NCI-H146 treated with DMSO at 0.1 percent for 48 hours (cell line): ENCODE results near the gene MMAB.

Experiments used
- DNase-seq: peaks from one replicate; lab custom pipeline; 2025; ENCODE audit not compliant: unreplicated experiment; lab: John Stamatoyannopoulos, UW

Gene MMAB

DNA sequence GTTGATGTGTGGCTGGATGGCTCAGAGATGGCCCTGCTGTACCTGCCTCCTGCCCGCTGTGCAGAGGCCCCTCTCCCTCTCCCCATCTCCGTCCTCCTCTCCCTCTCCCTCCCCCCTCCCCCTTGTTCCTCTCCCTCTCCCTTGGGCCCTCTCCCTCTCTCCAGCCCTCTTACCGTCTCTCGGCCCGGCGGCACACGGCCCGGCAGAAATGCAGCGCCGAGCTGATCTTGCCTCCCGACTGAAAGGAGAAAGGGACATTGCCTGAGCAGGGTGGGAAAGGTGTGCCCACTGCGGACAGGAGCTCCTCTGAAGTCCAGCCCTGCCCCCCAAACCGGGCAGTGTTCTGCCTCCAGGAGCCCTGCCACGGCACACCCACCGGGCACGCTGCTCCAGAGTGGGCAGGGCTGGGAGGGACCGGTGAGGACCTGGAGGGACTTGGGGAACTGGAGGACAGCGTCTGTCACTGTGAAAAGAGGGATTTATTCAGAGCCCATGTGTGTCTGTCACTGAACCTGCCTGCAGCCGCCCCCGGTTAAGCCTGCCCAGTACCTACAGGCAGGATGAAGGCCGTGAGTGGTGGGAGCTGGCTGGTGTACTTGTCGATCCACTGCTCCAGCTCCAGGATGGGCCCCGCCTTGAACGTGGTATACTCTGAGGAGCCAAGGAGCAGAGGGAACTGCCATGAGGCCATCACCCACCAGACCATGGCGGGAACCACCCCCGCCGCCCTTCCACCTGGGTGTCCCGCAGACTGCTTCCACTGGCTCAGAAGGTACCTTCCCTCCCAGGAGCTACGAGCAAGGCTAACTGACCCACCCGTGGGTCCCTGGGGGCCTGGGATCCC lies 12.2 kb downstream of the MMAB start:
- no peak for DNase-seq

DNA sequence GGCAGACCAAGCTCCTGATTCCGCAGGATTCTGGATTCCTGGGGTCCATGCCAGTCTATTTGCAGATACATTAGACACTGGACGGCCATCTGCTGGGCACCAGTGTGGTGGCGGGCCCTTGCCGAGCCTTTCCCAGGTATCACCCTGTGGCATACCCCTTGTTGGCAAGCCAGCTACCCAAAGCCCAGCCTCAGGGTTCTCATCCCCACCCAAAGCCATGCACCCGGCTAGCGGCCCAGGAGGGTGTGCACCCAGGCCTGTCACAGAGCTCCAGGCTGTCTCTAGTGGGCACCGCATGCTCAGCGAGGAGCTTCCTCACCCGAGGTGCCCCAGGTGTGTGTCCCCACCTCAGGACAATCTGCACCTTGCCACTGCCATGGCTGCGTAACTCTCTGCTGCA lies 13.7 kb downstream of the MMAB start:
- DNase-seq = no peak

DNA sequence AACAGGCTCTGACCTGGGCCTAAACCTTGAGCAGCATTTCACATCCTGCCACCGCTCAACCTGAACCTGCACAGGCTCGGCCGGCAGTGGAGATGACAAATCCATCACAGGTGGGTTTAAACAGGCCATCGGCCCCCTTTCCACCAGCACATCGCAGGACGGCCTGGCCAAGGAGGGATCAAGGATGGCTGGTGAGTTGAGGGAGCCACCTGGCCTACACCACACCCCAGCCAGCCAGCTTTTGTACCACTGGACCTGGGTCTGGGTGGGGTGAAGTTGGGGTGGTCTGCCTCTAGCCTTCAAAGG lies 14.2 kb downstream of the MMAB start:
- DNase-seq = no peak

DNA sequence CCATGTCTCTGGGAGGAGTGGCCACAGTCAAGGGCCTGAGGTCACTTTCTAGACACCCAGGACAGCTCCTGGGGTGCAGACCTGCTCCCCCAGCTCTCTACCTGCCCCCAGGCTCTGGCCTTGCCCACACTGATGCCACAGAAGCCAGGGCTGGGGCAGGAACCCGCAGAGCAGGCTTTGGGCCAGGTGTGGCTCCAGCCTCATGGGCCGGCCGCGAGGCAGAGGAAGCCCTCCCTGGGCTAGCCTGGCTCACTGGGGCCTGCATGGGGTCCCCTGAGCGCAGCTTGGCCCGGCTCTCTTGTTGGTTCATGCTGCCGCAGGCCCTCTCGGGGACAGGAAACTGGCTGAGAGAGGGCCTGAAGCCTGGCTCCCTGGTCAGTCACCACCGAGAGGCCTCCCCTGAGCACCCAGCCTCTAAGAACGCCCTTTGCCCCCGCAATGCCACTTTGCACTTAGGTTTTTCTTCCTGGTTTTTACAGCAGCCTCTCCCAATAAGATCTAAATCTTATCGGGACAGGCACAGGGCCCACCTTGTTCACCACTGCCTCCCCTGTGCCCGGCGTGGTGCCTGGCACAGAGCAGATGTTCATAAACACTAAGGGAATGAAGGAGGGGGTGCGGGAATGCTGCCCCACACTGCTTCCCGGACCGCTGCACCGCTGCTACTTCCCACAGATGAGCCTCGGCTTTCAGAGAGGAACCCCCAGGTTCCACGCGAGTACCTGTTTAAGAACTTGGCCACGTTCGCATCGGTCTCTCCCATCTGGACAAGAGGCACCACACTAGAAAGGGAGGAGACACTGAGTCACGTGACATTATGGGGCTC lies 14.7 kb downstream of the MMAB start:
- DNase-seq = no peak

DNA sequence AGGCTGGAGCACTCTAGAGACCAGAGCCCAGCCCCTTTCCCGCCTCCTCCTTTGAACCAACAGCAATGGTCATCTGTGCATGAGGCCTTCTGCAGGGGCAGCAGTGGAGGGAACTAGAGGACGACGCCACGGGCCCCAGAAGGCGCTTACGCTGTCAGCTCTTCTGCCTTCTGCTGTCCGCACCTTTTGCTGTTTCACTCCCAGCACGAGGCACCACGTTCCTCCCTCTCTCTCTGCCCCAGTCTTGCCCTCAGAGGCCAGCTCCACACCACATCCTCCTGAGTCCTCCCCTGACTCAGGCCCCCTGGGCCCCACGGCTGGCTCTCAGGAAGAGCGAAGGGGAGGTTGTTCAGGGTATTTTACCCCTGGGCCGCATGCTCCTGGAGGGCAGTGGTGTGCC lies 15.5 kb downstream of the MMAB start:
- no peak for DNase-seq

DNA sequence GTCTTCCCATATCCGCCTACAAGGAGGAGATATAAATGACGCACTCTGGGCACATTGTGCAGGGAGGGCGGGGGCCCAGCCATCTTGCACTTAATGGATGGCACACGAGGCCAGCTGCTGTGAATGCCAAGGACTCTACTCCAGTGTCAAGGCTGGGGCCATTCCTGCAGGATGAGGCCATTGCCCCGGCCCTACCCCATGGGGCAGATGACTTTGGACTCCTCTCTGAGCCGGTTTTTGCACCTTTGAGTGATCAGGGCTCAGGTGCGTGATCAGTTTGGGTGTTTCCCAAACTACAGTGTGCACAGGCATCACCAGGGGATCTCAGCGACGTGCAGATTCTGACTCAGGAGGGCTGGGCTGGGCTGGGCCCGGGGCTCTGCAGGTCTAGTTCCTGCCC lies 16.1 kb downstream of the MMAB start:
- no peak for DNase-seq

DNA sequence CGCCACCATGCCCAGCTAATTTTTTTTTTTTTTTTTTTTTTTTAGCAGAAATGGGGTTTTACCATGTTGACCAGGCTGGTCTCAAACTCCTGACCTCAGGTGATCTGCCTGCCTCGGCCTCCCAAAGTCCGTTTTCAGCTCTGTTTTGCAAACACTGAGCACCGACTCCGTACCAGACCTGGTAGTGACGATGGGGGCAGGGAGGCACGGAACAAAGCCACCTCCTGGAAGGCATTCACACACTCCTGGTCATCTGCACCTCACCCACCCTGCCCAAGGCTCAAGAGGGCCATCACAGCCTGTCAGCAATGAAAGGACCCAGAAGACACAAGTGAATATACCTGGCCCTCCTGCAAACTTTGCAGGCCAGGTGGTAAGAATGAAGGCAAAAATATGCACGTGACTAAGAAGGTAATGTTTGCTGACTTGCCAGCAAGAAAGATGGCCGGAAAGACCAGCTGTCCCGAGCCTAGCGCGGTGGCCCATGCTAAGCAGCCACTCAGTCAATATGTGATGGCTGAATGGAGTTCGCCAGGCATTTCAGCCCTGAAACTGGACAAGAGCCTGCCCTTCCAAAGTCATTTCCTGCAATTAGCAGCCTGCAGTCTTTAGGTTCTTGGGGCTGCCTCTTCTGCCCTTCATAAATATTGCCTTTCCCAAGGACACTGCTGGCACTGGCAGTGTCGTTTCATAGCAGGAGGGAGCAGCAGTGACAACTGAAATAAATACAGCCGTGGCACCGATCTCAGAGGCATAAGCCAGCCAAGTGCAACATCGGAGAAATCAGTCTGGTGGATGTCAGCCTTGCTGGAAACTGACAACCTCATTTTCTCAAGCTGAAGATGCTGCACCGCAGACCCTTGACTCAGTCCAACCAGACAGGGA lies 17.6 kb downstream of the MMAB start:
- DNase-seq = no peak

DNA sequence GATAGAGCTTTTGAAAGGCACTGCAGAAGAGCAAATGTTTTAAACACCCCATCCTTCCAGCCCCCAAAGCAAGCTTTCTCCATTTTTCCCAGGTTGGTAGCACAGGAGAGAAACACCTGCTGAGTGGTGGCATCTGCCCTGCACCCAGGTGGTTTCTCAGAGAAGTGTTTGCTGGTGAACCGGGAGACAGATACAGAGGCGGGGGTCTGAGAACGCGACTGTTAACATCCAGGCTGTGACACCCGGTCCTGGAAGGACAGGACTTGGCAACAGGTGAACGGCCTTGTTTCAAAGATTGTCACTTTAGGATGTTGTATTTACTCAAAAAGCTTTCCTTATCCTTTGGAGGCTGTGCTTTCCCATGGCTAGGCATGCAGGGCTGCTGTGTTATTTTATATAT lies 18.5 kb downstream of the MMAB start:
- no peak for DNase-seq

DNA sequence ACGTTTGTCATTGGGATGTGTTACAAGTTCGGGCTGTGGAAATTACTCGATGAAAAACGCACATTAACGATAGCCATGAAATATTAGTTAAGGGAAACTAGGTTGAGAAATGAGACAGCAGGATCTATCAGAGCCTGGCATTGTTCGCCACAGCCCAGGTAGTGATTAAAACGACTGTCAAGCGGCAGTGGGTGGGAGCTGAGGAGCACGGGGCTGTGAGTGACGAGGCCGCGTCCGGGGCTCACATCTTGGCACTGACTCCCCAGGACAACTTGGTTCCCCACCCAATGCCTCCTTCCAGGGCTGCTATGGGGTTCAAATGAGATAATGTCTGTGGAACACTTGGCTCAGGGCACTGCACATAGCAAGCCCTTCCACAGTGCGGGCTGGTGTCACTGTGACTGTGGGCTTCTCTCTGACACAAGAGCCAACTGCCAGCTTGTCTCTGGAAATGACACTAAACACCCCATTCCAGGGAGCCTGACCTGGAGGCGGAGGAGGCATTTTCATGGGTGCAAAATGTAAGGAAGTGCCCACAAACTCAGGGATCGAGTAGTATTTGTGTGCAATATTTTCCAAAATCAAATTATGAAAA lies 19.3 kb downstream of the MMAB start:
- no peak for DNase-seq

DNA sequence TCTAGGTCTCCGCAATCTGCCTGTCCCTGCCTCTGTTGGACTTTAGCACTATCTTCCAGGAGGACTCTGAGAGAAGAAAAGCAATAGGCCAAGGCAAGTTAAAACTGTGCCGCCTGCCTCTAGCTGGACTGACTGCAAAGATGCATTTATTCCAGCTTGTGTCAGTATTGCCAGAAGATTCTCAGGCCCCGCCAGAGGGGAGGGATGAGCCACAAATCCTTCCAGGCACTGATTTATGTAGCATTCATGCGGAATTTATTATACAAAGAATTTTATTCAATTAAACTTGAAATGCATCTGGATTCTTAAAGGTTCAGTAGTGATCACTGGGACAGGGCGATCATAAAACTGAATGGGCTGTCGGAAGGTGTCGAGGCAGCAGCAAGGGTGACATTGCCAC lies 19.8 kb downstream of the MMAB start:
- no peak for DNase-seq

DNA sequence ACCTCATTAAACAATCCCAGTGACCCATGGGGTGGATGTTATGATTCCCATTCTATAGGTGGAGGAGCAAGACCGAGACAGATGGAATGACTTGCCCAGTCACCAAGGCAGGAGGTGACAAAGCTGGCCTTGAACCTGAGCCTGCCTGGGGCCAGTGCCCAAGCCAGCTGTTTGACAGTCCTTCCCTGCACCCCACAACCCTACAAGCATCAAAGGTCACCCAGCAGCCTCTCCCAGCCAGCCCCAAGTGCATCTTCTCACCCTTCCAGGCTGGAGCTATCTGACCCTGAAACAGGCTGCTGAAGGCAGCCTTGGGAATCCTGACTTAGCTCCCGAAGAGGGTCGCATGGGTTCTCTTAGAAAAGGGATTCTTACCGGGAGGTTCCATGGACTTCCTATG lies 20.3 kb downstream of the MMAB start:
- DNase-seq = no peak

DNA sequence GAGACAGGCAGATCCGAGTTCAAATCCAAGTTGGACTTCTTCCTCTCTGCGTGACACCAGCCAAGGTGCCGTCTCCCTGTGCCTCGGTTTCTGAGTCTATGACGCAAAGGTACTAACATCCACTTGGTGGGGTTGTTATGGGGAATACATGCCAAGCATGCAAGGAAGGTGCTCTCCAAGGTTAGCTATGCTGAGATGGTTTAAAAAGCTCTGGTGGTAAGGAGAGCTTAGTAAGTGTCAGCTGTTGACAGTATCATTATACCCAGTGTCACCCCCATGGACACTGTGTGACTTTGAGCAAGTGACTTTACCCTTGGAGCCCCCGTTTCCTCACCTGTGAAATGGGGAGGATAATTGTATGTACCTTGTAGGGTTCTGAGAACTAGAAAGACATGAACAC lies 22.2 kb downstream of the MMAB start:
- no peak for DNase-seq

DNA sequence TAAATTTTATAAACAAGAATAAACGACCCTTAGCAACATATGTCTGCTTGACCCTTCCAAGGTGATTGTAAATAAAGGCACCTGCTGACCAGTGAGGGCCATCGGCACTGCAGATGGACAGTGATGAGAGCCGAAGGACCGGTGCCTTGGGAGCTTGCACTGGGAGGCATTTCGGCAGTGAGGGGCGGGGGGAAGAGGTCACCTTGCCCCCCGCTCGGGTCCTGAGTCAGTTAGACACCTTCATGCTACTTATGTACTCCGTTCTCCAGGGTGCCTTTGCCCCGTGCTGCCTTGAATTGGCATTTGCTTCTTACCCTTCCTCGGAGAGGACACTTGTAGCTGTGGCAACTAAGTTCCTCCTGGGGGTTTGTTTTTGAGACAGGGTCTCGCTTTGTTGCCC lies 23.0 kb downstream of the MMAB start:
- DNase-seq = no peak

DNA sequence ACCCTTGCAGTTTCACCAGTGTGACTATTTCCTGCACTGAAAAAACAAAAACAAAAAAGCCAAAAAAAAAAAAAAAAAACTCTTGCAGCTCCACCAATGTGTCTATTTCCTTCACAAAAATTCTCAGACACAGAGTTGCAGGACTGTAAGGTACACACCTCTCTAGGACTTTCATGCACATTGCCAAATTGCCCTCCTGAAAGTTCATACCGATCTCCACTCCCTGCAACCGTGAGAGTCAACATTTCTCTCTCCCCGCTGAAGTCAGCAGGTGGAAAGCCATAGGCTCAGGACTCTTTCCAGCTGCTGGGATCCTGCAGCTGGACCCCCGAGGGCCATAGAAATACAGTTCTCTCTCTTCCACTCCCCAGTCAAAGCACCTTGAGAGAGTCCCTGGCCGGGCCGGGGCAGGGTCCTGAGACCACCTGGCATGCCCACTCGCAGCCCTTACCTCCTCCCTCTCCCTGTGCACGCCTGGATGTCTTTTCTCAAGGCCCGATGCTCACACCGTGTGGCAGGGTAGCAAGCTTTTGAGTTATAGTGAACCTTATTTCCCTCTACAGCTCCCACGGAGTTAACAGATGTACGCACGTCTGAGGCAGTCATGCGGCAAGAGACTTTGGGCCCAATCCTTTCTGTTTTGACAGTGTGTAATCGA lies 23.6 kb downstream of the MMAB start:
- DNase-seq = no peak

DNA sequence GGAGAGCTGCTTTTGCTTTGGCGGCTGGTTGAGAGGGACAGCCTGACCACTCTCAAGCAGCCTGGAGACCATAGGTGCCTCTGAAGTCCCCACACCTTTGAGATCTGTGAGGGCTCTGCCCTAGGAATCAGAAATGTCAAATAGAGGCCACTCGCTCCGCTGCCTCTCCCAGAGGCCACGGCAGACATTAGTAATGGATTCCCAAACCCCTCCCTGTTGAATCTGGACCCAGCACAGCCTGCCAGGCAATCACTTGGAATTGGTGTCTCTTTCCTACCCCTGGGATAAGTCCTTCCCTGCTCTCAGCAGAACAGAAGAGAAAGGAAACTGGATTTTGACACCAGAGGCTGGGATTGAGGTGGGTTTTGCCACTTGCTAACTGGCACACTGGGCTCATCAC lies 25.0 kb downstream of the MMAB start:
- DNase-seq = no peak

DNA sequence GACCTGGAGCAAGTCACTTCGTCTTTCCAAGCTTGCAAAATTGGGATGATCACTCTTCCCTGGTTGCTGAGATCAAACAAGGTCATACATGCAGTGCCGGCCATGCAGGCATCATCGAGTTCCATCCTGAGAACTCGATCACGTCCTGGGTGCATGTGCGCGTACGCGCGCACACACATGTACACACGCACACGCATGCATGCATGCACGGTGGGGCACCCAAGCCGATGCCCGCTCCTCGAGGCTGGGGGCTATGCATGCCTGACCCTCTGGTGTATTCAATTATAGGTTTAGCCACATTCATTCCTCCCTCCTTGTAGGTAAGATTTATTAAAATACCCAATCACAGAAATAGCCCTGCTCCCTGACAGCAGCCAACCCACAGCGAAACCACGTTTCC lies 26.0 kb downstream of the MMAB start:
- DNase-seq = no peak

DNA sequence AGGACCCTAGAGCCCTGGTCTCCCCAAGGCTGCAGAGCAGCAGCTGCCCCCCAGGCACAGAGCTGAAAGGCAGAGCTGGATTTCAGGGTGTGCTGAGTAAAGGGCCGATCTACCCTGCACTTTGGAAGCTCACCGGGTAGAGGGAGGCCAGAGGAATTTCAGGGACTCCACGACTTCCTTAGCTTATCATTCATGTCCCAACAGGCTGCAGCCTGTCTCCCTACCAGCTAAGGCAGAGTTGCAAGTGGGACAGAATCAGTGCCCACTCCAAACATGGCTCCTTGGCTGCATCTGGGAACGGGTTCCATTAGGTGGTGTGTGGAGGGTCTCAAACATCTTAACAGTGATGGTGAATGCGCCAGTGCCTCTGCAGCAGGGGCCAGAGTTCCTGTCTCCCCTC lies 27.5 kb downstream of the MMAB start:
- DNase-seq = no peak

DNA sequence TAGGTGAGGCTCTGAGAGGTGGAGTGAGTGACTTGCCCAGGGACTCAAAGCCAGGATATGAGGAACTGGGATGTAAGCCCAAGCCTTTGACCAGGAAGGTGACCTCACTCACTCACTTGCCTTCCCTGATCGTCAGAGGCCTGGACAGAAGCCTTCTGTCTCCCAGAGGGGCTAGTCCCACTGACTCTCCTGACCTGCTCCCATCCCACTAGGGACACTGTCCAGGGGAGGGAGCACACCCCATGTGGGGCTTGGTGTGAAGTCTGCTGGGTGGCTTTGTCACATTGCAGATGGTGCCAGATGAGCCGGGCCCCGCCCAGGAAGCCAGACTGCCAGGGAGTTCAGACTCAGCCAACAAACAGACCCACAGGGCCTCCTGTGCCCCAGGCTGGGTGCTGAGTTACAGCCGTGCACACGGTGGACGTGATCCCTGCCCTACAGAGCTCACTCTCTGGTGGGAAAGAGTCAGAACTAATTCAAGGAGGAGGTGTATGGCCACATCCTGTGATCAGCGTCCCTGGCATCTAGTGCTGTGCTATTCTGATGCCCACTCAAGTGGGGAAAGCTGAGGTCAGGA lies 28.3 kb downstream of the MMAB start:
- DNase-seq = no peak

DNA sequence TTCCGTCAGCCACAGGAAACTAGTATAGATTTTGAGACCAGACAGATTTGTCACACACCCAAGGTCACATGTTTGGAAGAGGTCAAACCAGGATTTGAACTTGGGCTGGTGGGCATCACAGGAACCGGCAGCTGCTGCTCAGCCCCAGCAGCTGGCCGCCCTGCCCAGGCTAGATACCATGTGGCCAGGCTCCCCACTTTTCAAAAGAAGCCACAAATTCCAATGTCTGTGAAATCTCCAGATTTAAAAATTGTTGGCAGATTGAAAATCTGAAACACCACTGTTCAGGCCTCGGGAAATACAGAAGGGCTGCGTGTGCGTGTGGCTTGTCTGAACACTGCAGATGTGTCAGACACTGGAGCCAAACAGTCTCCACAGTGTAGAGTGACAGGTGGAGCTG lies 30.4 kb downstream of the MMAB start:
- DNase-seq = no peak

DNA sequence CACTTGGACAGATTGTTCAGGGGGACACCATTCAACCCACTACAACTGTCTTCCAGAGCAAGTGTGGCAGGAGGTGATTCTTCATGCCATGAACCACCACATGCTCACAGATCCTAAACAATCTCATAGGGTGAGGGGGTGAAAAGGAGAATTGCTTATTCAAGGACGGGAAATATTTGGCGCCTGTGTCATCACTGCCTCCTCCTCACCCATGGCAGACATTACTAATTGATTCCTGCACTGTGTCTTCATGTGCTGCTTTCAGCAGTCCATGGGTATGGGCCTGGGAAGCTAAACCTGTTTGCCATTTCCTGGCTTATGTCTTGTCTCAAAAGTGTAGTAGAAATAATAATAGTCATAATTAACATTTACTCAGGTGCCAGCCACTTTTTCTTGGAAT lies 31.3 kb downstream of the MMAB start:
- no peak for DNase-seq

DNA sequence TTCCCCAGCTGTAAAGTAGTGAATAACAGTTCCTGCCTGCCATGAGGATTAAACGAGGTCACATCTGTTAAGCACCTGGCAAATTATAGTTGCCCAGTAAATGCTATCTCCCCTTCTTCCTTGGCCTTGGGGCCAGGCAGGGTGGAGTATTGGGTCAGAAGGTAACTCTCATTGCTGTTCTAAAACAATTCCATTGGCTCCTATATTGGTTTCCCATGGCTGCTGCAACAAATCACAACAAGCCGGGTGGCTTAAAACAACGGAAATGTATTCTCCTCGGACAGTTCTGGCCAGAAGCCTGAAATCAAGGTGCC lies 31.9 kb downstream of the MMAB start:
- DNase-seq = no peak
